GM21723 (cell line): ENCODE data around the gene COL6A3.

Experiments
- ATAC-seq: cut with Tn5 transposase; IDR thresholded peaks from one replicate; pipeline ENCODE4 v1.9.1; 2021; ENCODE audit warnings: mild to moderate bottlenecking, moderate library complexity; ENCODE audit not compliant: unreplicated experiment

COL6A3 gene

DNA sequence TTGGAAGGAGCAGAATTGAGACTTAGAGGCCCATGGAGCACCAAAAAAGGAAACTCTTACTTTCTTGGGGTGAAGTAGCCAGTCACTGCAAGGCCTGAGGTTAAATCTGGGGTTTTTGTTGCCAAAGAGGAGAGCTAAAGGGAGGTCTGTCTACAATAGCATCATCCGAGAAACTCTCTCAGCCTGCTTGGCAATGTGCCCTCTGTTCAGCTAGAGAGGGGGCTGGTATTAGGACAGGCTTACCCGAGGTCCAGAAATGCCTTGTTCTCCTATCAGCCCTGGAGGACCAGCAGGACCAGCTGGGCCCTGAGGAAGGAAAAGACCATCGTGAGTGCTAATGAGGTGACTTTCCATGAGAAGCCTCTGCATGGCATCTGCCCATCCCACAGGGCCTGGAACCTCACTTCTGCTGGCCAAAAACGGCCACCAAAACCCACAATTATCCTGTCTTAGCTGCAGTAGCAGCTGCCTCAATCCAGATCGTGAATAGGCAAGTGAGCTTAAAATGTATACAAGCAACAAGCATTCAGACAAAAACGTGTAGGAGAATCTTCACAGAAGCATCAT is 61.6 kb downstream of the COL6A3 start:
- no peak for ATAC-seq

- ATAC-seq: no peak
These were observed 62.2 kb downstream of the COL6A3 start for GRCh38 chr2:237351796-237352195.

DNA sequence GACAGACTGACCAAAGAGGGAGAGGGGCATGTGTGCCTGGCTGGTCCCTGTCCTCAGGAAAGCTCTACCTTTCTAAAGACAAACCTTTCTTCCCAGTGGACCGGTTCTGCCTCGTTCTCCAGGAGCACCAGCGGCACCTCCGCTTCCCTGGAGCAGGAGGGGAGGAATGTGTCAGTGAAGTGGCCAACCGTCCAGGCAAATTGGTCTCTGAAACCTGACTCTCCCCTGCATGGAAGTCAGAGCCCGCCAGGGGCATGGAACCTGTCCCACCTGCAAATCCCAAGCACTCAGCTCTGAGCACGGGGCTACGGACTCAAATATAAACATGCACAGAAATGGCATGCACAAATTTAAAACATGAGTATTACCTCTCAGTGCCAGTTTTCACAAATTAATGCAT is 62.9 kb downstream of the COL6A3 start:
- ATAC-seq: no peak

DNA sequence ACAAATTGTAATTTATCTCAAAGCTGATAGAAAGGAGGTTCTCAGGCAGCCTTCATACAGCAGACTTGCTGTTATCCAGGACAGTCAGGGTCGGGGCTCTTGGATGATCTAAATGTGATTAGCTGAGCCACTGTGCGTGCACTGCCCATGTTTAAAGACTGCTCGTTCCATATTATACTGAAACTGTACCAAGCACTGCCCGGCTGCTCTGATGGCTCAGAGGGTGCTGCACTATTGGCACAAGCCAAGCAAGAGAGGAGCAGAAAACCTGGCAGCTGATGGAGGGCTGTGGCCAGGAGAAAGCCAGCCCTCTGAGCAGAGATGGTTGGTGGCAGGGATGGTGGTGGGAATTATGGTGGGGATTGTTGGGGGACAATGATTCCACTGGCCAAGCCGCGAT is 63.4 kb downstream of the COL6A3 start:
- ATAC-seq: no peak

- ATAC-seq: no peak
These were observed 63.9 kb downstream of the COL6A3 start for GRCh38 chr2:237350070-237350469.

DNA sequence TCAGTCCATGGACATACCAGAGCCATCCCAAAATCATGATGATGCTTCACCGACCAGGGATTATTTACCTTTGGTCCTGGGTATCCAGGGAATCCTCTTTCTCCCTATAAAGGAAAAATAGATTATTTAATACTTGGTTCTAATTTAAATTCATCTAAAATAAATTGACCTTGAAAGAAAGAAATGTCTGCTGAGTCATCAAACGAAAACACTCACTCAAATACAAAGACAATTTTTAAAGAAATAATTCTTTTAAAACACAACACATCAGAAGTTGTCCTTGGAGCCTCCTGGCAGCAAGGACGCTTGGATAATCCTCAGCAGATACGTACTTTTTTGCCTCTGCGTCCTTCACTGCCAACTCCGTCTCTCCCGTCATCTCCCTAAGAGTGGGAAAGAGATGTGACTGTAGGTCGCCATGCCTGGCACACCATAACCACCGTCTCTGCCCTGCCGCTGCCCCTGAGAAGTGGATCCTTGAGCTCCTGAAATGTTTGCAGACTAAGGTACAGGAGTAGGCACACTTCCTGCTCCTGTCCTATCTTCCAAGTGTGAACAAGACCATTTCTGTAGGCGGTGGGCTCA is 65.6 kb downstream of the COL6A3 start:
- ATAC-seq: no peak

GRCh38 chr2:237345891-237346640 is 67.9 kb downstream of the COL6A3 start:
- no peak for ATAC-seq

DNA sequence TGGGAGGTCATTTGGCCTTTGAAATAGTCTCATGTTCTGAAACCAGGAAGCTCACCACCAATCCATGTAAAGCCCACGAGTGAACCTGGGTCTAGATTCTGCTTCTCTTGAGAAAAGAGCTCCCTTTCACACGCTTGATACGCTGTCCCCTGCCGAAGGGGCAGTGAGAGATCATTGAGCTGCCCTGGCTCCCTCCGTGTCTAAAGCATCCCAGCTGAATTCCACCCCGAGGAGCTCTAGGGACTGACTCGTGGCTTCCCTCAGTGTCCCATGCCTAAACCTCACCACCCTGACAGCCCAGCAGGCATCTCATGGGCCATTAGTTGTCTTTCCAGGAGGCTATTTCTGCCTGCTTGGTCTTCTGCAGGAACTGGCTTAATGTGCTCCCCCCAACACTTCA is 68.6 kb downstream of the COL6A3 start:
- no peak for ATAC-seq

GRCh38 chr2:237344942-237345341 is 69.0 kb downstream of the COL6A3 start:
- ATAC-seq: no peak

DNA sequence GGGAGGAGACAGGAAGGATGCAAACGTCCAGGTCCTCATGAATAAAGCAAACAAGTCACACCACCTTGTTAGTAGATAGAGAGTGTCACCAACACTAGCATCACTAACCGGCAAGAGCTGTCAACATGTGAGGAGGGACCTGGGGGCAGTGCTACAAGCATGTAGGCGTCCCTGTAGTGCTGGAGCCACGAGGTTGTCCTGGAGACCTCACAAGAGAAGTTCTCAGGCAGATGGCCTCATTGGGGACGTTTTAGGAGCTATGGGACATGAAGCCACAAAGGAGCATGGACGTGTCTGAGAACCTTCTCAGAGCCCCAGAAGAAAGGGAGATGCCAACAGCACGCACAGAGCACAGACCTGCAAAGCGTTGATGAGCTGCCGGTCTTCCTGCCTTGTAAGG is 70.0 kb downstream of the COL6A3 start:
- no peak for ATAC-seq

GRCh38 chr2:237341872-237342271 is 72.1 kb downstream of the COL6A3 start:
- ATAC-seq: no peak

DNA sequence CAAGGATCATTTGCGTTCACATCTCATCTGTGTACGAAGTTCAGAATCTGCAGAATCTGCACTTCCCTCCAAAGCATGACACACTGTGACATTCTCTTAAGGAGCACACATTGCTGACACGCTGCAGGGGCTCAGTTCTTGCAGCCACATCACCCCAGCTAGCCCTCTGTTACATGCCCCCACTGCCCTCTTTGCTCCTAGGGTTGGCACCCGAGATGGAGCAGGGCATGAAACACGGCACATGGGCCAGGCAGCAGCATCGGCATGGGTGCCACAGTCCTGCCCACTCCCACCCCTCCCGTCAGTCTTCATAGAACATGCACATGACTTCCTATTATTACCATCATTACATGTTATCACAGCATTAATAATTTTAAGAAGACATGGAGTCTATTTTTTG is 76.4 kb downstream of the COL6A3 start:
- no peak for ATAC-seq

GRCh38 chr2:237336131-237336530 is 77.8 kb downstream of the COL6A3 start:
- ATAC-seq: no peak

GRCh38 chr2:237333748-237334147 is 80.2 kb downstream of the COL6A3 start:
- ATAC-seq: no peak

DNA sequence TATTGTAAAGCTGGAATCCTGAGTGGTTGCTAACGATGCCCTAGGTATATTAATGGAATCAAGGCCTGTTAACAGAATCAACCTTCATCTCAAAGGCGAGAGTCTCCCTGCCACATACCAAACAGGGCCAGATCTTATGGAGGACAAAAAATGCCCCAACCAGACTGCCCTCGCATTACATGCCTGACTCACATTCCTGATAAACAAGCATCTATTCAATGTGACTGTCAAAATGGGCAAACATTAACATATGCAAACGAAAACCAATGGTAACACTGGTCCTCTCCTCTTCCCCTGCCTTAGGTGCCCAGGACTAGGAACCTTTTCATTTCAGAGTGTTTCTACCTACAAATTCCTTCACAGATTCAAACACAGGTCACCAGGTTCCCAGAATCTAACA is 83.4 kb downstream of the COL6A3 start:
- no peak for ATAC-seq

DNA sequence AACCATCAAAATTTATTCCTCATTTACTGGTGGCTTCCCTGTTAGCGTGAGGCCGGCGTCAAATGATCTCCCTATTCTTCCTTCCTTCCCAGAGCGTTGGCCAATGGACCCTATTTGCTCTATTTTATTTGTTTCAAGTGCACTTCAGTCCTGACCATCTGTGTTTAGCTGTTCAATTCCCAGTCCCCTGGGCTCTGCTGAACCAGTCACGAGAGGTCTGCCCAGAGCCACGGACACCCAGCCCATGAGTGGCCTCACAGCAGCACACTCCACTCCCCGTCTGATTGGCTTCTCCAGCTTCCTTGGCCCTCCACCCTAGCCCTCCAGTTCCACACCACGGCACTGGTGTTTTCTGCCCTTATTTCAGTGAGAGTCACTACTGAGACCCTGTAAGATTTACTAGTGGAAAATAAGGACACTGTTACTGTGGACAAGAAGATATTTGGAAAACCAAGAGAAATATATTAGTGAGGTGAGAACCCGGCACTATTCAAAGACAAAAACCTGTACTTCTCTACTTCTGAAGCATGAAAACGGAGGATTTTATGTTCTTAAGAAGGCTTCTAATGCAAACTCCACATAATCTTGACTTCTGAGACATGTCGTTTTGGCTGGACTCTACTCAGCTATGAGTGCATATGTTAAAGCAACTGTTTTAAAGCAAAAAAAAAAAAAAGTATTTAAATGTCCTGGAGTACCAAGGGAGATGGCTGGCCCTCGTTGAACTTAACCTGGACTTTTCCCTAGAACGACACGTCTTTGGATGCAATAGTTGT is 86.6 kb downstream of the COL6A3 start:
- no peak for ATAC-seq

DNA sequence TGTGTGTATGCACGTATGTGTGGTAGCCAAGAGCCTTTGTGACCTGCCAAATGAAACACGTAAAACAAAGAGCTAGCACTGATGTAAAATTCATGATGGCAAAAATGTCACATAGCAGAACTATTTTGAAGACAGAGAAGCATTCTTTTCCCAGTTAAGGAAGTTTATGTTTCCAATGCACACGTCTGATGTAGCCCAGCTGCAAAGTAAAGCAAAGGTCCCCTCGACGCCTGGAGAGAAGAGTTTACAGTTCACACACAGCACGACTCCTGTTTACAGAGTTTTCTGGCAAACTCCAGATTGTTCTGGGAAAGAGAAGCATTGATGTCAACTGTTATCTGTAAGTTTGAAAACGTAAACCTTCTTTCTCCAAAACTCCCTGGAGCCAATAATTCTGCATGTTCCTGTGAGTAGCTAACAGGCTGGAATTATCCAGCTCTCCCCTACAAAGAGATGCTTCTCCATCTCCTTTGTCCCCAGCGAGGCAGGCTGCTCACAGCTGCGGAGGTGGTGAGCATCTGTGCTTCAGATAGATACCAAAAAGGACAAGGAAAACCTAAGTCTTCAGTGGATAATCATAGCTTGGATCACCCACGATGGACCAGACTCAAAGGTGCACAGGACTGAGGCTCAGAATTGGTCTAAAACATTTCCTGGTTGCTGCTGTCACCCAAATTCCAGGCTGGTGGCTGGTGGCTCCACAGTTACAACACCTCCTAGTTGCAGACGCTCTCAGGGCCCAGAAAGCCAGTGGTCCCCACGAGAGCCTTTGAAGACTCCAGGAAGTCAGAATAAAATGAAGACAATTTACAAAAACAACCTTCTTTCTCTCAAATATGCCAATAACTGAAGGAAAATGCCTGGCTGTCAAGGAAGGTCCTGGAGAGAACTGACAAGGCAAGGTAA is 87.4 kb downstream of the COL6A3 start:
- no peak for ATAC-seq

GRCh38 chr2:237324837-237325236 is 89.1 kb downstream of the COL6A3 start:
- no peak for ATAC-seq

GRCh38 chr2:237324405-237324831 is 89.5 kb downstream of the COL6A3 start:
- no peak for ATAC-seq

- no peak for ATAC-seq
These were observed 90.3 kb downstream of the COL6A3 start for GRCh38 chr2:237323656-237324055.

- no peak for ATAC-seq
These were observed 91.4 kb downstream of the COL6A3 start for GRCh38 chr2:237322564-237322963.
